Effector memory CD4-positive, alpha-beta T cell (primary cell): Measurements from ENCODE around the gene SSH3.

Experiments
- DNase-seq, 3 donors: peaks; one replicate each; pipeline ENCODE4 v3.0.0-alpha.2; 2020
- H3K27ac ChIP-seq: 2 replicates; pipeline ENCODE4 v1.7.0; 2013; ENCODE audit warnings: mild to moderate bottlenecking, low read length, moderate library complexity; ENCODE audit not compliant: insufficient read depth, poor library complexity, severe bottlenecking
- H3K27me3 ChIP-seq: replicated peaks from 2 replicates; pipeline ENCODE4 v1.7.0; 2013; ENCODE audit warnings: mild to moderate bottlenecking, low read length; ENCODE audit not compliant: insufficient read depth, control insufficient read depth, poor library complexity, severe bottlenecking
- H3K36me3 ChIP-seq: 2 replicates; pipeline ENCODE4 v1.7.0; 2013; ENCODE audit warnings: mild to moderate bottlenecking, low read length, moderate library complexity; ENCODE audit not compliant: control insufficient read depth, insufficient read depth
- H3K4me1 ChIP-seq: 2 replicates; pipeline ENCODE4 v1.7.0; 2013; ENCODE audit warnings: low read length, mild to moderate bottlenecking; ENCODE audit not compliant: control insufficient read depth, insufficient read depth, poor library complexity, severe bottlenecking
- H3K4me3 ChIP-seq: 2 replicates; pipeline ENCODE4 v1.7.0; 2013; ENCODE audit warnings: low read length, low read depth, mild to moderate bottlenecking; ENCODE audit not compliant: insufficient read depth, poor library complexity, severe bottlenecking
- H3K9me3 ChIP-seq: 2 replicates; pipeline ENCODE4 v1.7.0; 2013; ENCODE audit warnings: mild to moderate bottlenecking, low read length, moderate library complexity; ENCODE audit not compliant: control insufficient read depth

SSH3 gene

DNA sequence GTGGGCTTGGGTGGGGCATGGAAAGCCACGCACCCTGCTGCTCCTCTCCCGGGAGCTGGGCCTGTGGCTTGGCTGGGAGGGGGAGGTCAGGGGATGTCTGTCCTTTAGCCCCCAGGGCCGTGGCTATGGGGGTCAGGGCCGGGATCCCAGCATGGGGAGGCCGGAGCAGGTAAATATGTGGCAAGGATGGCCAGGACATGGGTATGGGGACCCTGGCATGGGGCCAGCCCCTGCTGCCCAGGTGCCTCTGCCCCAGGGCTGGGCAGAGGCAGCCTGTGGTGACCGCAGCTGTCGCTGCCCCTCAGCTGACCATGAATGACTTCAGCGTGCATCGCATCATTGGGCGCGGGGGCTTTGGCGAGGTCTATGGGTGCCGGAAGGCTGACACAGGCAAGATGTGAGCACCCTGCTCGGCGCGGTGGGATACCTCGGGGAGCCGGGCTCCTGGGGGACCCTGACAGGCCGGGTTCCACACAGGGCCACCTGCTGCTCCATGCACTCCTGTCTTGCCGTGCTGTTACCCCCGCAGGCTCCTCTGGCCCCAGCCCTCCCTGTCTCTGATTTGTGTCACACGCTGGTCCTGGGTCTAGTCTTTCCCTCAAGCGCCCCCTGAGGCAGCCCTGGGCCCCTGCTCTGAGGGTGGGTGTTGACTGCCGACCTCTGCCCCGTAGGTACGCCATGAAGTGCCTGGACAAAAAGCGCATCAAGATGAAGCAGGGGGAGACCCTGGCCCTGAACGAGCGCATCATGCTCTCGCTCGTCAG is 22.4 kb upstream of the SSH3 start:
- peak overlapping the region; percentile 88 for H3K27ac ChIP-seq
- H3K27me3 ChIP-seq, result no peaks in the 10 kb centered on the region
- peaks cover 73% of the 10 kb centered on the region for H3K4me1 ChIP-seq

DNA sequence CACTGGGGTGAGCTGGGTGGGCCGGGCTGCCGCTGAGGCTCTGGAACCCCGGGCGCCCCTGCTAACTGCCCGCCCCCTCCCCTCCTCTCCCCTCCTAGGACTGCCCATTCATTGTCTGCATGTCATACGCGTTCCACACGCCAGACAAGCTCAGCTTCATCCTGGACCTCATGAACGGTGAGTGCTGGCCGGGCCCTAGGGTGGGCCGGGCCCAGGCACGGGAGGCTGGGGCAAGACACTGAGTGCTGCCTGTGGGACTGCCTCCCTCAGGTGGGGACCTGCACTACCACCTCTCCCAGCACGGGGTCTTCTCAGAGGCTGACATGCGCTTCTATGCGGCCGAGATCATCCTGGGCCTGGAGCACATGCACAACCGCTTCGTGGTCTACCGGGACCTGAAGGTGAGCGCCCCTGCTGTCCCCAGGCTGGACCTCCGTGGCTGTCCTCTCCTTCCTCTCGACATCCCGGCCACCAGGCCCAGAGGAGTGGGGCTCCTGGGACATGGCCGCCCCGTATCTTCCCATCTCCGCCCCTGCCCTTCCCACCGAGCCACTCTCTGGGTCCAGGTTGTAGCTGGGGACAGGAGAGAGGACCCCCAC is 21.7 kb upstream of the SSH3 start:
- DNase-seq, result no peak
- peak overlapping the region; percentile 88 for H3K27ac ChIP-seq
- H3K4me3 ChIP-seq, result no peak overlapping the region
- no peaks in the 10 kb centered on the region for H3K27me3 ChIP-seq
- H3K4me1 ChIP-seq, result peaks cover 73% of the 10 kb centered on the region
- peaks cover 84% of the 10 kb centered on the region for H3K36me3 ChIP-seq
- no peaks in the 10 kb centered on the region for H3K9me3 ChIP-seq

More for the DNA sequence above, 22.4 kb upstream of the SSH3 start:
- DNase-seq, result no peak
- Histone ChIP-seq H3K4me3 (no peak overlapping the region), H3K36me3 (peaks cover 80% of the 10 kb centered on the region), H3K9me3 (no peaks in the 10 kb centered on the region)

DNA sequence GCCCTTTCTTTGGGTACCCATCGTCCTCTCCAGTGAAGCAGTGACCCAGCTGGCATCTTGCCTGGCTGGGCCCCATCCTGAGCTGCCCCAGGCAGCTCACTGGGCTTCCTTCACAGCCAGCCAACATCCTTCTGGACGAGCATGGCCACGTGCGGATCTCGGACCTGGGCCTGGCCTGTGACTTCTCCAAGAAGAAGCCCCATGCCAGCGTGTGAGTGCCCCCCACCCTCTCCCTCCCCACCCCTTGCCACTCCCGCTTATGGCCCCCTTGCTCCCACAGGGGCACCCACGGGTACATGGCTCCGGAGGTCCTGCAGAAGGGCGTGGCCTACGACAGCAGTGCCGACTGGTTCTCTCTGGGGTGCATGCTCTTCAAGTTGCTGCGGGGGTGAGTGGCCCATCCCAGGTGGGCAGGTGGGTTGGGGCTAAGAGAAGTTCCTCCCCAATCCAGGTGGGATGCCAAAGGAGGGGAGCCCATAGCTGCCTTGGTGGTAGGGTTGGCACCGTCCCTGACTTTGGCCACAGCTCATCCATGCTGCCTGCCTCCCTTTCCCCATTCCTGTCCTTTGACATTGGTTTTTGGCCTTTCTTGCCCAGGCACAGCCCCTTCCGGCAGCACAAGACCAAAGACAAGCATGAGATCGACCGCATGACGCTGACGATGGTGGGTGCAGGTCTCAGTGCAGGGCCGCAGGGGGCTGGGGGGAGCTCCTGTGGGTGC is 21.0 kb upstream of the SSH3 start:
- H3K27me3 ChIP-seq, result no peaks in the 10 kb centered on the region
- H3K4me1 ChIP-seq, result peaks cover 73% of the 10 kb centered on the region
- H3K27ac ChIP-seq, result peak overlapping the region; percentile 61
- peaks cover 87% of the 10 kb centered on the region for H3K36me3 ChIP-seq
- DNase-seq, result no peak
- no peak overlapping the region for H3K4me3 ChIP-seq
- no peaks in the 10 kb centered on the region for H3K9me3 ChIP-seq

DNA sequence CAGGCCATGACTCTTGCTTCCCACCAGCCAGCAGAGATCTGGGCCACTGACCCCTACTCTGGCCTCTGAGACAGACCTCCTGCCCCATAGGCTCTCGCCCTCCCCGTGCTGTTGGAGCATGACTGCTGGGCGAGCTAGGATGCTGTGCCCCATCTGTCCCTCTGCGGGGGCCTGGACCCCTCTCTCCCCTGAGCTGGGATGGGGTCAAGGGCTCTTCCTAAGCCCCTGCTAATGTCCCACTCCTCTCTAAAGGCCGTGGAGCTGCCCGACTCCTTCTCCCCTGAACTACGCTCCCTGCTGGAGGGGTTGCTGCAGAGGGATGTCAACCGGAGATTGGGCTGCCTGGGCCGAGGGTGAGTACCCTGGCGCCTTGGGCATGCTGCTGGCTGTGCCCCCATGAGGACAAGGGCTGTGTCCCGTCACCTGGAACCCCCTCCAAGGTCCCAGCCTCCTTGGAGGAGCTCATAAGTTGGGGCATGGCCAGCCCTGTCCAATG is 20.4 kb upstream of the SSH3 start:
- Histone ChIP-seq H3K27ac (peak overlapping the region; percentile 61), H3K27me3 (no peaks in the 10 kb centered on the region), H3K4me3 (no peak overlapping the region), H3K9me3 (no peaks in the 10 kb centered on the region), H3K36me3 (peaks cover 87% of the 10 kb centered on the region), H3K4me1 (peaks cover 74% of the 10 kb centered on the region)
- DNase-seq, result no peak

DNA sequence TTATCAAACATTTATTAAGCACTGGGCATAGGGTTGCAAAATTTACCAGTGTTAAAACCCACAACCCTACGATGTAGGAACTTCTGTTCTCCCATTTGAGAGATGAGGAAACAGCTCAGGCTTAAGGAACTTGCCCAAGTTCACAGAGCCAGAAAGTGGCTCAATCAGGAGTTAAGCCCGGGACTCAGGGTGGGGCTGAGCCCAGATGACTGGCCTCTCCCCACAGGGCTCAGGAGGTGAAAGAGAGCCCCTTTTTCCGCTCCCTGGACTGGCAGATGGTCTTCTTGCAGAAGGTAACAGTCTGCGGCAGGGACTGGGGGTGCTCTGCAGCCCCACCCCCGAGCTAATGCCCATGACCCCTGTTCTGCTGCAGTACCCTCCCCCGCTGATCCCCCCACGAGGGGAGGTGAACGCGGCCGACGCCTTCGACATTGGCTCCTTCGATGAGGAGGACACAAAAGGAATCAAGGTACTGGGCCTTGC is 19.8 kb upstream of the SSH3 start:
- Histone ChIP-seq H3K9me3 (no peaks in the 10 kb centered on the region), H3K27ac (peak overlapping the region; percentile 61), H3K4me3 (no peak overlapping the region), H3K36me3 (peaks cover 81% of the 10 kb centered on the region), H3K27me3 (no peaks in the 10 kb centered on the region), H3K4me1 (peaks cover 74% of the 10 kb centered on the region)
- DNase-seq, result no peak

DNA sequence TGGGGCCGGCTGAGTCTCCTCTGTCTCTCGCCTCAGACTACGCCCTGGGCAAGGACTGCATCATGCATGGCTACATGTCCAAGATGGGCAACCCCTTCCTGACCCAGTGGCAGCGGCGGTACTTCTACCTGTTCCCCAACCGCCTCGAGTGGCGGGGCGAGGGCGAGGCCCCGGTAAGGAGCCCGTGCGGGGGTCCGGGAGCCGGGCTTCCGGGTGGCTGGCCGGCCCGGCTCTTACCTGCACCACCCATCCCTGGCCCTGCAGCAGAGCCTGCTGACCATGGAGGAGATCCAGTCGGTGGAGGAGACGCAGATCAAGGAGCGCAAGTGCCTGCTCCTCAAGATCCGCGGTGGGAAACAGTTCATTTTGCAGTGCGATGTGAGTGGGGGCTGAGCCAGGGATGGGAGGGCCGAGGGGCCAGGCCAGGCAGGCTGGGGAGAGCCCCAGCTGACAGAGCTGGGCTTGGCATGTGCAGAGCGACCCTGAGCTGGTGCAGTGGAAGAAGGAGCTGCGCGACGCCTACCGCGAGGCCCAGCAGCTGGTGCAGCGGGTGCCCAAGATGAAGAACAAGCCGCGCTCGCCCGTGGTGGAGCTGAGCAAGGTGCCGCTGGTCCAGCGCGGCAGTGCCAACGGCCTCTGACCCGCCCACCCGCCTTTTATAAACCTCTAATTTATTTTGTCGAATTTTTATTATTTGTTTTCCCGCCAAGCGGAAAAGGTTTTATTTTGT is 18.4 kb upstream of the SSH3 start:
- H3K27ac ChIP-seq, result peak overlapping the region; percentile 90
- no peaks in the 10 kb centered on the region for H3K9me3 ChIP-seq
- H3K36me3 ChIP-seq, result peaks cover 67% of the 10 kb centered on the region
- no peak for DNase-seq
- H3K4me1 ChIP-seq, result peaks cover 67% of the 10 kb centered on the region
- no peak overlapping the region for H3K4me3 ChIP-seq
- no peaks in the 10 kb centered on the region for H3K27me3 ChIP-seq

DNA sequence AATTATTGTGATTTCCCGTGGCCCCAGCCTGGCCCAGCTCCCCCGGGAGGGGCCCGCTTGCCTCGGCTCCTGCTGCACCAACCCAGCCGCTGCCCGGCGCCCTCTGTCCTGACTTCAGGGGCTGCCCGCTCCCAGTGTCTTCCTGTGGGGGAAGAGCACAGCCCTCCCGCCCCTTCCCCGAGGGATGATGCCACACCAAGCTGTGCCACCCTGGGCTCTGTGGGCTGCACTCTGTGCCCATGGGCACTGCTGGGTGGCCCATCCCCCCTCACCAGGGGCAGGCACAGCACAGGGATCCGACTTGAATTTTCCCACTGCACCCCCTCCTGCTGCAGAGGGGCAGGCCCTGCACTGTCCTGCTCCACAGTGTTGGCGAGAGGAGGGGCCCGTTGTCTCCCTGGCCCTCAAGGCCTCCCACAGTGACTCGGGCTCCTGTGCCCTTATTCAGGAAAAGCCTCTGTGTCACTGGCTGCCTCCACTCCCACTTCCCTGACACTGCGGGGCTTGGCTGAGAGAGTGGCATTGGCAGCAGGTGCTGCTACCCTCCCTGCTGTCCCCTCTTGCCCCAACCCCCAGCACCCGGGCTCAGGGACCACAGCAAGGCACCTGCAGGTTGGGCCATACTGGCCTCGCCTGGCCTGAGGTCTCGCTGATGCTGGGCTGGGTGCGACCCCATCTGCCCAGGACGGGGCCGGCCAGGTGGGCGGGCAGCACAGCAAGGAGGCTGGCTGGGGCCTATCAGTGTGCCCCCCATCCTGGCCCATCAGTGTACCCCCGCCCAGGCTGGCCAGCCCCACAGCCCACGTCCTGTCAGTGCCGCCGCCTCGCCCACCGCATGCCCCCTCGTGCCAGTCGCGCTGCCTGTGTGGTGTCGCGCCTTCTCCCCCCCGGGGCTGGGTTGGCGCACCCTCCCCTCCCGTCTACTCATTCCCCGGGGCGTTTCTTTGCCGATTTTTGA is 17.5 kb upstream of the SSH3 start:
- Histone ChIP-seq H3K27ac (peak overlapping the region; percentile 90), H3K4me1 (peaks cover 67% of the 10 kb centered on the region)
- peak in 2 of 3 donors; percentile 41 to 42 for DNase-seq

DNA sequence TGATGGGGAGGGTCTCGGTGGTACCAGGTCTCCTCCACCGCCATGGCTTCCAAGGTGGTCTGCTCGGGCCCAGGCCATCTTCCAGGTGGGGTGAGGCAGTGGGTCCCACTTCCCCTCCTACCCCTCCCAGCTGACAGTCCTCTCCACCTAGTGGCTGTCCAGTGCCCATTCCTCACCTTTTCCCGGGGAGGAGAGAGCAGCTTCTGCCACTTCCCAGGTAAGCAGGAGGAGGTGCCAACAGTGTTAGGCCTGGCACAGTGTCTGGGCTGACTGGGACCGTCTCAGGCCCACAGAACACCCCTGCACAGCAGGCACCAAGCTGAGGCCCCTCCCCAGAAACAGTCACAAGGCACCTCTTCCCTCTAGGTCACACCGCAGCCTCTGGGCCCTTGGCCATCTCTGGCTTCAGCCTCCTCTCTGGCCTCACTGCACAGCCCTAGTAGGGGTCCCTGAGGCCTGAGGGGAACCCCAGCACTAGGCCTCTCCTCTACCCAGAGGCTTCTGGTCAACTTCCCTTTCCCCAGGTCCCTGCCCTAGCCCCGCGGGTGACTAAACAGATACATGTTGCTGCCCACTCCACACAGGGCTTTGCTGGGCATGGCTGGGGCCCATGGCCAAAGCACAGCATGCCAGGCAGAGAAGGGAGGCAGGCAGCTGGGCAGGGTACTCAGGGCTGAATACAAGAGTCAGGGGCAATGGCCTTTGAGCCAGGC is 16.6 kb upstream of the SSH3 start:
- no peak for DNase-seq
- Histone ChIP-seq H3K9me3 (no peaks in the 10 kb centered on the region), H3K4me1 (peaks cover 67% of the 10 kb centered on the region), H3K27ac (peak overlapping the region; percentile 90), H3K27me3 (no peaks in the 10 kb centered on the region), H3K4me3 (peak overlapping the region; percentile 84), H3K36me3 (peaks cover 58% of the 10 kb centered on the region)

More for the DNA sequence above, 17.5 kb upstream of the SSH3 start:
- H3K4me3 ChIP-seq, result no peak overlapping the region
- peaks cover 65% of the 10 kb centered on the region for H3K36me3 ChIP-seq
- no peaks in the 10 kb centered on the region for H3K27me3 ChIP-seq
- H3K9me3 ChIP-seq, result no peaks in the 10 kb centered on the region
